ENCODE measurements around the gene PLXNA1. TPM values are rescaled to one million over a fixed set of nuclear protein-coding genes. Genes with fewer than 3 reads are reported as not detected.
A peak's percentile ranks its signal among the peaks of the same experiment; 100 is the strongest.

PLXNA1 gene
- polyA plus RNA-seq, 1 of the 3 experiments (the other 2 are of a cell fraction) = 48.1 TPM

GRCh38 chr3:127005864-127006500 lies 23.1 kb downstream of the PLXNA1 start:
- Histone ChIP-seq H3K4me1 (ENCODE audit: control insufficient read depth in 1 of 2, insufficient read depth in 2 of 2, low read depth in 1 of 2, low read length in 1 of 2) (peaks cover 23 to 64% of the 10 kb centered on the region in 2 experiments; a peak in 3 of 4 replicates), H3K36me3 (replicated peaks in 1 of 2; ENCODE audit: control insufficient read depth in 1 of 2, insufficient read depth in 2 of 2, low read length in 1 of 2) (peaks cover 5 to 11% of the 10 kb centered on the region in 2 experiments), H3K4me2 (no peak overlapping the region), H3K9ac (no peak overlapping the region), H3K9me2 (no peaks in the 10 kb centered on the region), H3K9me3 (no peaks in the 10 kb centered on the region), H3K27ac (ENCODE audit: low read depth in 2 of 2, low read length in 1 of 2) (no peak overlapping the region), H2AFZ (ENCODE audit: low read depth) (no peak overlapping the region), H4K20me1 (ENCODE audit: insufficient read depth) (0 out of 2 replicates have a peak, but pooled peaks cover 5% of the 10 kb centered on the region), H3F3A (replicated peaks; ENCODE audit: insufficient read depth) (peaks cover 8% of the 10 kb centered on the region), H3K27me3 (ENCODE audit: insufficient read depth) (no peaks in the 10 kb centered on the region), H3K79me2 (ENCODE audit: insufficient read depth) (peaks cover 42% of the 10 kb centered on the region), H3K4me3 (ENCODE audit: low read depth in 2 of 2, low read length in 1 of 2) (no peak overlapping the region)
- WGBS (ENCODE audit: low lambda C conversion rate) = 92% methylated on average over 11 of the region's 17 CpGs
- no peak for TF ChIP-seq YY1 (IDR thresholded peaks at IDR 0.05; ENCODE audit: low read depth)
- no peak for TF ChIP-seq FOXJ3 (CRISPR knock-in tag; IDR thresholded peaks at IDR 0.05)
- ChIA-PET CTCF (interaction anchor here (1.0 to 1.1 kb wide), 2 partner anchors 14 to 544 kb away, joined by 3 to 4 read pairs; no protein-coding TSS in a partner anchor), POLR2A (no interaction called here)
- DNase-seq = no peak

GRCh38 chr3:127006781-127007436 lies 24.0 kb downstream of the PLXNA1 start:
- Histone ChIP-seq H3K27ac (ENCODE audit: low read depth in 2 of 2, low read length in 1 of 2) (no peak overlapping the region), H3K36me3 (replicated peaks in 1 of 2; ENCODE audit: control insufficient read depth in 1 of 2, insufficient read depth in 2 of 2, low read length in 1 of 2) (peaks cover 5 to 15% of the 10 kb centered on the region in 2 experiments), H3K9ac (no peak overlapping the region), H3K9me3 (no peaks in the 10 kb centered on the region), H3K79me2 (ENCODE audit: insufficient read depth) (peaks cover 34% of the 10 kb centered on the region), H3K27me3 (ENCODE audit: insufficient read depth) (no peaks in the 10 kb centered on the region), H3K4me3 (ENCODE audit: low read depth in 2 of 2, low read length in 1 of 2) (no peak overlapping the region), H3K4me1 (ENCODE audit: control insufficient read depth in 1 of 2, insufficient read depth in 2 of 2, low read depth in 1 of 2, low read length in 1 of 2) (peaks cover 14 to 64% of the 10 kb centered on the region in 2 experiments; a peak in 3 of 4 replicates), H2AFZ (ENCODE audit: low read depth) (no peak overlapping the region), H4K20me1 (ENCODE audit: insufficient read depth) (0 out of 2 replicates have a peak, but pooled peaks cover 5% of the 10 kb centered on the region), H3F3A (replicated peaks; ENCODE audit: insufficient read depth) (no peaks in the 10 kb centered on the region), H3K4me2 (no peak overlapping the region), H3K9me2 (no peaks in the 10 kb centered on the region)
- POLR2A ChIA-PET = interaction anchor here (0.9 to 1.3 kb wide), 2 partner anchors 14 to 327 kb away, joined by 3 to 4 read pairs; no protein-coding TSS in a partner anchor
- WGBS (ENCODE audit: low lambda C conversion rate) = 89% methylated on average over 8 of the region's 8 CpGs
- DNase-seq = peak; percentile 67
- CTCF ChIA-PET = interaction anchor here (0.8 to 1.3 kb wide), 5 partner anchors 9 to 543 kb away, joined by 3 to 6 read pairs (median 4); no protein-coding TSS in a partner anchor
- TF ChIP-seq MXI1 (IDR thresholded peaks at IDR 0.05; ENCODE audit: low read depth, low read length) = no peak
- no peak for TF ChIP-seq ZBTB33 (IDR thresholded peaks at IDR 0.05; ENCODE audit: borderline replicate concordance, low read depth)
- TF ChIP-seq IRF3 (IDR thresholded peaks at IDR 0.05; ENCODE audit: low read depth, low read length) = no peak
- TF ChIP-seq NFIC (IDR thresholded peaks at IDR 0.05; ENCODE audit: borderline replicate concordance) = peak; percentile 39; the same call in 1 of the 2 replicates

Measured in SK-N-SH (cell line).